Left forelimb (tissue), 1 donor: Measurements from ENCODE around the gene GRIK4.
A peak's percentile ranks its signal among the peaks of the same experiment; 100 is the strongest.
"Not testable (repeated sequence)": the region's sequence is repeated elsewhere in the genome, so short reads cannot be mapped to it uniquely, and the experiment has no call there.

Experiments used
- DNase-seq: peaks from one replicate; pipeline ENCODE4 v3.0.0-alpha.2; 2018; ENCODE audit warnings: low spot score

Gene GRIK4

DNA sequence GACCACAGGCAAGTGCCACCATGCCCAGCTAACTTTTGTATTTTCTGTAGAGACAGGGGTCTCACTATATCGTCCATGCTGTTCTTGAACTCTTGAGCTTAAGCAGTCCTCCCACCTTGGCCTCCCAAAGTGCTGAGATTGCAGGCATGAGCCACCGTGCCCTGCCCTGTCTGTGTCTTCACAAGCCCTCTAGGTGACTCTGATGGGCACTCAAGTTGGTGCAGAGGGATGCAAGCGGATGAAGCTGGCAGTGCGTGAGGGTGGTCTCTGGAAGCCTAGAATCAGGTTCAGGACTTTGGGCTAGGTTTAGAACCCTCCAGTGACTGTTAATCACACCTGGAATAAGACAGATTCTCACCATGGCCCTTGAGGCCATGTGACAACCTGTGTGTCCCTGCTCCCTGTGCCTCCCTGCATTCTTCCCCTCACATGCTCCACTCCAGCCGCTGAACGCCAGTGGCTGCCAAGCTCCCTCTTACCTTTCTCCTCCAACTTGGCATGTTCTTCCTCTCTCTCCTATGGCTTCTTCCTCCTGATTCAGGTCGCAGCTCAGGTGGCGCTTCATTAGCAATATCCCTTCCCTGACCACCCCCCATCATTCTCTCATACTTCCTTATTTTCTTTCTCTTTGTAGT lies 270.1 kb downstream of the GRIK4 start:
- peak; percentile 41 for DNase-seq

DNA sequence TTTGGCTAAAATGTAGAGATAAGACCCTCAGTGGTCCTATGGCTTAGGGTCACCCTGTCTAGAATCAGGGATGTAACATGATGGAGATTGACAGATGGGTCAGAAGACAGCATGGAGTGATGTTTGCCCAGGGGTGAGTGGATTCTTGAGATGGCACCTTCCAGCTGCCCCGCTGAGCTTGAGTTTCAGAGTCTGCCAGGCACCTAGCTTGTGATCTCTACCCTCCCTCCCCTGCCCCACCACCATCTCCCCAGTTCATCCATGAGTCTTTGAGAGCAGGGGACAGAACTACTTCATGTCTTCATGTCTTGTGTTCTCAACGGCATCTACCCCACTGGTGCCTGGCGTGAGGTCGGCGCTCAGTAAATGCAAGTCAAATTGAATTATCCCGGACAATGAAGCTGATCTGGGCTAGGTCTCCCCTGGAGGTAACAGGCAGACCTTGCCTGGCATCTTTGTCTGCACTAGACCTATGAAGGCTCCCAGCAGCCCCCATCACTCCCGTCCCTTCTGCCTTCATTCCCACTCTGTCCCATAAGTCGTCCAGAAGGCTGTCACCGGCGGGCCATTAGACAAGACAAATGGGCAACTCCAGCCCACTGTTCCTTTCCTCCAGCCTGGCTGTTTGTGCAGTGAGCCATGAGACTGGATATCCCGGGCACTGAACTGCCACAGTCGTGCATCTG lies 273.2 kb downstream of the GRIK4 start:
- DNase-seq = peak; percentile 45

DNA sequence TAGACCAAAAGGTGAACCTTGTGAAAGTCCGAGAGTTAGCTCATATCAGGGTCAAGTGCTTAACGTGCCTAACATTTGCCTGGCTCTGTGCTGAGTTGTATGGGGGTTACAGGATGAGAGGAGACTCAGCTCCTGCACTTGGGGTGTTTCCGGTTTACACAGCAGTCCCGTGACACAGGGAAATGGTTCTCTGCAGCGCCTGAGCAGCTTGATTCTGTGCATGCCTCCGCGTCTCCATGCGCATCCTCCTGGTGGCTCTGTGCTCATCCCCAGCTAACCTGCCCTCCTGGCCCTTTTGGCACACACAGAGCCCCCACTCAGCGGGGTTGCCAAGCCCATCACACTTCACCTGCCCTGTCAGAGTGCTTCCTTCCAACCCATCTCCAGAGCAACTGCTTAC lies 274.0 kb downstream of the GRIK4 start:
- DNase-seq = peak; percentile 26

DNA sequence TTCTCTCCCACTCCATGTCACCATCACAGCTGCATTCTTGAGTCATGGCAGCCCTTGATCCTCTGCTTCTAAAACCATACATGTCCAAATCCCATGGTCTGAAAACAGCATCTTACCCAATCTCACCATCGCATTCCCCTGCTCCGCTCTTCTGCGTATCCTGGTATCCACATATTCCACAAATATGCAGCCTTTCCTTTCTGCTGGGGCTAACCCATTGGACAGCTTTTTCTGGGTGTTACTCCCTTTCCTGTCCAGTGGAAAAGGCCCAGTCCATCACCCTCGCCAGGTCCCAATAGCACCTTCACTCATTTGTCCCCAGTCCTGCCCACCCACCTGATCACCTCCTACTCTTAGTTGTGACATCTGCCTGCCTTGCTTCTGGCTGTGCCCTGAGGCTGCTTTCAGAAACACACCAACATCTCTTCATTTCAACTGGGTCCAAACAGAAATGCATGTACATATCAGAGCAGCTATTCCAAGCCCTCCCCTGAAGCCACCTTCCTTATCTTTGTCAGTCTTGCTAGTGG lies 274.7 kb downstream of the GRIK4 start:
- peak; percentile 11 for DNase-seq

DNA sequence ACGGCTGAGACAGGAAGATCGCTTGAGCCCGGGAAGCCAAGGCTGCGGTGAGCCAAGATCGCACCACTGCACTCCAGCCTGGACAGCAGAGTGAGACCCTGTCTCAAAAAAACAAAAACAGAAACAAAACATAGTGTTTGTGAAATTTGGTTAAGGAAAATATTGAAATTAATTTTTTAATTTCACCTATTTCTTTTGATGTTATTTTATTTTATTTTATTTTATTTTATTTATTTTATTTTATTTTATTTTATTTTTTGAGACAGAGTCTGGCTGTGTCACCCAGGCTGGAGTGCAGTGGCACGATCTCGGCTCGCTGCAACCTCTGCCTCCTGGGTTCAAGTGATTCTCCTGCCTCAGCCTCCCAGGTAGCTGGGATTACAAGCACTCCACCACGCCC lies 275.7 kb downstream of the GRIK4 start:
- not testable (repeated sequence) for DNase-seq

- DNase-seq = peak; percentile 17
These were observed 277.8 kb downstream of the GRIK4 start for GRCh38 chr11:120789391-120789790.

DNA sequence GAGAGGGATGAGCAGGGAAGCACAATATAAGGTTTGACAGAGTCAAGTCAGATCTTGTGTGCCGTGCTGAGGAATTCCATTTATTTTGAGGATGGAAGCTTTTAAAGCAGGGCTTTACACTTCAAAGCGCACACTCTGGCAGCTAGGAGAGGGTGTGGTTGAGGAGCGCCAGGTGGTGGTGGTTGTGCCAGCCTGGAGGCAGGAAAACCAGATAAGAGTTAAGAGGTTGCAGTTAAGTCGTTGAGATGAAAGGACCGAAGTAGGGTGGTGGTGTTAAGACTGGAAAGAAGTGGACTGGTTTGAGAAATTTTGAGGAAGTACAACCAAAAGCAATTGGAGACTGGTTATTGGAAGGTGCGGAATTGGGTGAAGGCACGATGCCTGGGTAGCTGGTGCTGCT lies 280.8 kb downstream of the GRIK4 start:
- DNase-seq = no peak

GRCh38 chr11:120793150-120793549 lies 281.6 kb downstream of the GRIK4 start:
- peak; percentile 26 for DNase-seq

DNA sequence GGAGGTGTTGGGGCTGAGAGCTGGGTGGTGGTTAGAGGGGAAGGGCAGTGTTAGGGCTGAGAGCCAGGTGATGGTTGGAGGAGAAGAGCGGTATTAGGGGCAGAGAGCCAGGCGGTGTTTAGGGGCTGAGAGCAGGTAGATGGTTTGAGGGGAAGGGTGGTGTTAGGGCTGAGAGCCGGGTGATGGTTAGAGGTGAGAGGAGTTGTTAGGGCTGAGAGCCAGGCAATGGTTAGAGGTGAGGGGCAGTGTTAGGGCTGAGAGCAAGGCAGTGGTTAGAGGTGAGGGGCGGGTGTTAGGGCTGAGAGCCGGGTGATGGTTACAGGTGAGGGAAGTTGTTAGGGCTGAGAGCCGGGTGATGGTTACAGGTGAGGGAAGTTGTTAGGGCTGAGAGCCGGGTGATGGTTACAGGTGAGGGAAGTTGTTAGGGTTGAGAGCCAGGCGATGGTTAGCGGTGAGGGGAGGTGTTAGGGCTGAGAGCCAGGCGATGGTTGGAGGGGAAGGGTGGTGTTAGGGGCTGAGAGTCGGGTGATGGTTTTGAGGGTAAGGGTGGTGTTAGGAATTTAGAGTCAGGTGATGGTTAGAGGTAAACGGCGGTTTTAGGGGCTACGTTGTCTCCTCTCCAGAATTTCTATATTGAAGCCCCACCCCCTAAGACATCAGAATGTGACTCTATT lies 282.4 kb downstream of the GRIK4 start:
- no peak for DNase-seq

GRCh38 chr11:120794748-120795147 lies 283.2 kb downstream of the GRIK4 start:
- DNase-seq = no peak

- DNase-seq = no peak
These were observed 283.6 kb downstream of the GRIK4 start for GRCh38 chr11:120795185-120795584.

DNA sequence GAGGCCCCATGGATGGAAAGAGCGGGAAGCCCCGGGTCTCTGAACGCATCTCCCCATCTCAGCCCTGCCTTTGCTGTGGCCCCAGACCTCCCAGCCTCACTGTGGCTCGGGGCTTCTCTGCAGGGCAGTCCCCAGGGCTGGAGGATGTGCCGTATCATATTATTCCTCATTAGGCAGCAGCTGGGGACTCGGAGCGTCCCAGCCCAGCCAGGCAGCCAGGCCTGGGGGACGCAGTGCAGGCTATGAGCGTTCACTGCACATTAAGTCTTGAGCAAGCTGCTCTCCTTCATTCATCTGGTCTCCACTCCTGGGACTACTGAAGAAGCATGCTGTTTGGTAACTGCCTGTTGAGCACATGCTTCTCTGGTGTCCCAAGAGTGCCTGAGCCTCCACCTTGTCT lies 285.6 kb downstream of the GRIK4 start:
- DNase-seq = no peak

- no peak for DNase-seq
These were observed 287.3 kb downstream of the GRIK4 start for GRCh38 chr11:120798854-120799253.

GRCh38 chr11:120800206-120800605 lies 288.7 kb downstream of the GRIK4 start:
- no peak for DNase-seq

DNA sequence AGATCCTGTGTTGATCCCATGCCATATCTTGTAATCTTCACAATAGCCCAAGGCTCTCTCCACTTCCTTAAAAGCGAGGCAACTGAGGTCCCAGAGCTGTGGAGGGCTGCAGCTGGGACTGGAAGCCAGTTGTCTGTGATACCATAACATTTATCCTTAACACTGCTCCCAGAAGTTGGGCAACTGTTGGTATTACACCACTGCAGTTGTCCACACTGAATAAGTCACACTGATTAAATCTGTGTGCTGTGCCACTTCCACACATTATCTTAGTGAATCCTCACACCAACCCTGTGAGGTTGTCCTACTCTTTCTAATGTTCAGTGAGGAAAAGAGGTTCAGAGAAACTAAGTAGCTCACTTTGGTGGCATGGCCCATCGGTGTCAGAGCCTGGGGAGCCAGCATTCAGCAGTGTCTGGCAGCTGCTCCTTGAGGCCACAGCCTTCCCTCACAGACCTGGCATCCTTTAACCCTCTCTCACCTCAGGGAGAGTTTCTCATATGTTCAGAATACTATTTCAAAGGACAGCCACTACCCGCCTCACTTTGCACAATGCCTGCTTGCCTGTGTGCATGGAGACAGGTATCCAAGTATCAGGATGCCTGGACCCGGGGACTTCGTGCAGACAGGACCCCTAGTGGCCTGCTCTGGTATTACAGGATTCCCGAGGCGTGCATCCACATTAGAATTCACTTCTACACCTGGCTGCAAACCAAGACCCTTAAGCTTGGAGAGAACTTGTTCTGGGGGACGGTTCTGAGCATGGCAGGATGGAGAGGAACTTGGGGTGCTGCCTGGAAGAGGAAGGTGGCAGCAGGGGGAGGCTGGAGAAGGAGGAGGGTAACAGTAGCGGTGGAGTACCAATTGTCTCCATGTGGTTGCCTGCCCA lies 290.5 kb downstream of the GRIK4 start:
- DNase-seq = peak; percentile 72

GRCh38 chr11:120805960-120806555 lies 294.5 kb downstream of the GRIK4 start:
- DNase-seq = no peak

DNA sequence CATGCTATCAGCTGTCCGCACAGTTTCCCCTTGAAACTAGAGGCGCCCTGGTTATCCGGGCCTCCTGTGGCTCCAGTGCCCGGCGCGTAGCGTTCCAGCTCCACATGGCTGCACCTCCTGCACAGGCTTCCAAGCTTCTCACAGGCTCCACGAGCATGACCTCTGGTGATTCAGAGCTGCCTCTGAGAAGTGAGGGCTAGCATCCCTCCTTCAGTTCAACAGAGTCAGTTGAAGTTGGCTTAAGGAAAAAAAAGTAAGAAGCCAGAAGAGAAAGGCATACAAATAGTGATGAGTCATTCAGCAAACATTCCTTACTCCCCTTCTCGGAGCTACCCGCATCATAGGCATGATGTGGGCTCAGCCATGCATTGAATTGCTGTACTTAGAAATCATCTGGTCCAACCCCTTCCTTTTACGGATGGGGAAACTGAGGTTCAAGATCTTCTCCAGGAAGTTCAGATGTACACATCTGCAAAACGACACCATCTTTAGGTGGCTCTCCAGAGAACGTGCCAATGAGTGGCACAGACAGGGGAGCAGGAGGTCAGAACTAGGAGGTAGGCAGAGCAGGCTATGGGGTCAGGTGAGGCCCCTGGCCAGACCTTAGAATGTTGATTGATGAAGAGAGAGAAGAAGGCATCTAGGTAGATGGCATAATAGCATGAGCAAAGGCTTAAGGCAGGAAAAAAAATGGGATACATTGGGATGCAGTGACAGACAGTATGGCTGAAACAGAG lies 296.0 kb downstream of the GRIK4 start:
- no peak for DNase-seq

DNA sequence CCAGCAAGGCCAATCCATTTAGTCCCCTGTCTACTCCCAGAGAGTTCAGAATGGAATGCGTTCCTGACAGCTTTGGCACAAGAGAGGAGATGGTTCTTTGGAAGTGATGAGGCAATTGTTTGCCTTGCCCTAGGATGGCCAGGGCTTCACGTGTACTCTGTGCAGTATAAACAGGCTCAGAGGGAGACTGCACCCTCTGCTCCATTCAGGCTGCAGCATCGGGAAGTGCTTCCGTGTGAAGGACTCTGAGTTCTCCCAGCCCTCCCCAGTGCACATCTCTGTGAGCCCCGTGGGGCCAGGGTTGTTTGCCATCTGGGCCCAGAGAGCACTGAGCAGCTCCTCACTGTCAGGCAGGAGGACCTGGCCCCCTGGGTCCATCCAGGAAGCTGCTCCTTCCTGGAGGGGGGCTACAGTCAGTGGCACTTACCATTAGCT lies 297.1 kb downstream of the GRIK4 start:
- DNase-seq = no peak

- DNase-seq = no peak
These were observed 298.7 kb downstream of the GRIK4 start for GRCh38 chr11:120810251-120810650.

DNA sequence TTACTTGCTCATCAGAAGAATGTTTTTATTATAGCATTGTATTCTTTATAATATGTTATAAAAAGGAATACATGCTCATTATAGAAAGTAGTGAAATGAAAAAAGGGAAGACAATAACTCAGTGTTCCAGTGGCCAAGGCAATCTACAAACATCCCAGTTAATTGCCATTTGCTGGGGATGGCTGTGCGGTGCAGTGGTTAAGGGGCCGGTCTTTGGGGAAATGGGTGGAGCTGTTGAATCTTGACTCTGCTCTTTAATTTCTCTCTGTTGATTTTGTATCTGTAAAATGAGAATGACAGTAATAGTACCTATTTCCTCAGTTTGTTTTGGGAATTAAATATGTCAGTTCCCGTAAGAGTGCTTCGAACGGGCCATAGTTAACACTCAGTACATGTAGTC lies 299.7 kb downstream of the GRIK4 start:
- no peak for DNase-seq

DNA sequence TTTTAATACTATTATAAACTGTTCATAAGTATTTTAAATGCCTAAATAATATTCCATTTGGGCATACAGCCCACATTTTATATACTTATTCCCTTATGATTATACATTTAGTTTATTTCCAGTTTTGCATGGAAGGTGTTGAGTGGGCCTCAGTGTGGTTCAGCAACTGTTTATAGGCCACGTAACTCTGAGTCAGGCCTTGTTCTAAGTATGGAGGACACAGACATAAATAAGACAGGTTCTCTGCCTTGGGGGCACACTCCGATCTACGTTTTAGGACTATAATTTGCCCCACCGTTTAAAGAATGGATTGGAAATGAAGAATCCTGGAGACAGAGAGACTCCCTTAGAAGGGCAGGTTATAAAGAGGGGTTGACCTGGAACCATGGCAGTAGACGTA lies 300.2 kb downstream of the GRIK4 start:
- no peak for DNase-seq
